HEK293 (cell line): Measurements from ENCODE around the gene ZNF764.
A peak's percentile ranks its signal among the peaks of the same experiment; 100 is the strongest.

Source experiments
- CTCF ChIA-PET: fragments of 350-600 bp; formaldehyde crosslinking; extraction: SDS; loops from one replicate; lab custom pipeline; 2021; ENCODE audit warnings: antibody characterized with exemption; lab: Yijun Ruan, JAX
- POLR2A ChIA-PET: fragments of 300-600 bp; formaldehyde crosslinking; extraction: SDS; loops from one replicate; lab custom pipeline; 2020; ENCODE audit warnings: antibody characterized with exemption, inconsistent platforms; lab: Yijun Ruan, JAX
- H3K27ac ChIP-seq: fragments of 200-500 bp; sonication (Bioruptor generic); 2 replicates; pipeline ENCODE4 v1.5.1; 2014; ENCODE audit warnings: low read depth, low read length, control low read depth, inconsistent platforms; ENCODE audit errors: extremely low read depth
- H3K36me3 ChIP-seq, 2 experiments: fragments of 200-500 bp in 1 of 2; sonication (Bioruptor generic) in 1 of 2; 1 replicate in 1 of 2; 2 replicates in 1 of 2; pipeline ENCODE4 v1.5.1; 2014 to 2017; ENCODE audit warnings: inconsistent platforms in 2 of 2, low read length in 2 of 2; ENCODE audit not compliant: control insufficient read depth in 2 of 2, insufficient read depth in 1 of 2
- H3K4me1 ChIP-seq: fragments of 200-500 bp; sonication (Bioruptor generic); 2 replicates; pipeline ENCODE4 v1.5.1; 2014; ENCODE audit warnings: mild to moderate bottlenecking, low read length, inconsistent platforms; ENCODE audit not compliant: control insufficient read depth, insufficient read depth
- H3K4me3 ChIP-seq: 2 replicates; pipeline ENCODE4 v1.5.1; 2011; ENCODE audit warnings: low read depth, mild to moderate bottlenecking, control low read depth, low read length, moderate library complexity
- H3K9me3 ChIP-seq: fragments of 200-500 bp; sonication (Bioruptor generic); 2 replicates; pipeline ENCODE4 v1.5.1; 2014; ENCODE audit warnings: low read depth, low read length, inconsistent platforms; ENCODE audit not compliant: control insufficient read depth, insufficient read depth
- BCL11A ChIP-seq: fragments of 450-650 bp; formaldehyde crosslinking; IDR thresholded peaks from 2 replicates; pipeline ENCODE4 v1.5.1; 2016; ENCODE audit warnings: low read depth, missing biosample characterization, missing genetic modification characterization
- GLI2 ChIP-seq: fragments of 450-650 bp; formaldehyde crosslinking; IDR thresholded peaks from 2 replicates; pipeline ENCODE4; 2017; ENCODE audit warnings: missing biosample characterization, missing genetic modification characterization, low read depth, borderline replicate concordance
- GLIS2 ChIP-seq: fragments of 450-650 bp; formaldehyde crosslinking; IDR thresholded peaks from 2 replicates; pipeline ENCODE4 v1.5.1; 2016; ENCODE audit warnings: missing biosample characterization, missing genetic modification characterization
- KLF1 ChIP-seq: fragments of 450-650 bp; formaldehyde crosslinking; IDR thresholded peaks from 2 replicates; pipeline ENCODE4 v1.5.1; 2016; ENCODE audit warnings: missing biosample characterization, missing genetic modification characterization
- OSR2 ChIP-seq: fragments of 450-650 bp; formaldehyde crosslinking; IDR thresholded peaks from 2 replicates; pipeline ENCODE4 v1.5.1; 2016; ENCODE audit warnings: missing biosample characterization, missing genetic modification characterization
- OVOL3 ChIP-seq: fragments of 450-650 bp; formaldehyde crosslinking; IDR thresholded peaks from 2 replicates; pipeline ENCODE4 v1.5.1; 2016; ENCODE audit warnings: missing biosample characterization, missing genetic modification characterization
- PRDM1 ChIP-seq: fragments of 450-650 bp; formaldehyde crosslinking; IDR thresholded peaks from 2 replicates; pipeline ENCODE4; 2016; ENCODE audit warnings: missing biosample characterization, missing genetic modification characterization
- SCRT1 ChIP-seq: fragments of 450-650 bp; formaldehyde crosslinking; IDR thresholded peaks from 2 replicates; pipeline ENCODE4 v1.5.1; 2016; ENCODE audit warnings: missing biosample characterization, missing genetic modification characterization, borderline replicate concordance
- ZBTB1 ChIP-seq: fragments of 450-650 bp; formaldehyde crosslinking; IDR thresholded peaks from 2 replicates; pipeline ENCODE4 v1.5.1; 2016; ENCODE audit warnings: missing biosample characterization, missing genetic modification characterization
- ZBTB17 ChIP-seq: fragments of 450-650 bp; formaldehyde crosslinking; IDR thresholded peaks from 2 replicates; pipeline ENCODE4 v1.5.1; 2016; ENCODE audit warnings: missing biosample characterization, missing genetic modification characterization
- ZBTB26 ChIP-seq: fragments of 450-650 bp; formaldehyde crosslinking; optimal IDR thresholded peaks from 2 replicates; pipeline ENCODE3; 2016; ENCODE audit warnings: missing biosample characterization, mild to moderate bottlenecking, missing genetic modification characterization
- ZBTB48 ChIP-seq: fragments of 450-650 bp; formaldehyde crosslinking; IDR thresholded peaks from 2 replicates; pipeline ENCODE4 v1.5.1; 2016; ENCODE audit warnings: missing biosample characterization, missing genetic modification characterization
- ZBTB7A ChIP-seq: fragments of 450-650 bp; formaldehyde crosslinking; IDR thresholded peaks from 2 replicates; pipeline ENCODE4 v1.5.1; 2016; ENCODE audit warnings: low read depth, missing biosample characterization, missing genetic modification characterization
- ZFP69B ChIP-seq: fragments of 450-650 bp; formaldehyde crosslinking; IDR thresholded peaks from 2 replicates; pipeline ENCODE4 v1.5.1; 2016; ENCODE audit warnings: missing biosample characterization, missing genetic modification characterization
- ZNF10 ChIP-seq: fragments of 450-650 bp; formaldehyde crosslinking; IDR thresholded peaks from 2 replicates; pipeline ENCODE4 v1.5.1; 2017; ENCODE audit warnings: missing biosample characterization, missing genetic modification characterization
- ZNF138 ChIP-seq: fragments of 450-650 bp; formaldehyde crosslinking; IDR thresholded peaks from 2 replicates; pipeline ENCODE4 v1.5.1; 2016; ENCODE audit warnings: missing biosample characterization, missing genetic modification characterization, borderline replicate concordance
- ZNF2 ChIP-seq: fragments of 450-650 bp; formaldehyde crosslinking; IDR thresholded peaks from 2 replicates; pipeline ENCODE4 v1.5.1; 2016; ENCODE audit warnings: missing biosample characterization, missing genetic modification characterization
- ZNF223 ChIP-seq: fragments of 450-650 bp; formaldehyde crosslinking; IDR thresholded peaks from 2 replicates; pipeline ENCODE4 v1.5.1; 2016; ENCODE audit warnings: missing biosample characterization, missing genetic modification characterization
- ZNF248 ChIP-seq: fragments of 450-650 bp; formaldehyde crosslinking; IDR thresholded peaks from 2 replicates; pipeline ENCODE4 v1.5.1; 2017; ENCODE audit warnings: missing biosample characterization, missing genetic modification characterization
- ZNF350 ChIP-seq: fragments of 450-650 bp; formaldehyde crosslinking; IDR thresholded peaks from 2 replicates; pipeline ENCODE4 v1.5.0; 2017; ENCODE audit warnings: missing biosample characterization, mild to moderate bottlenecking, missing genetic modification characterization
- ZNF391 ChIP-seq: fragments of 450-650 bp; formaldehyde crosslinking; IDR thresholded peaks from 2 replicates; pipeline ENCODE4 v1.5.1; 2016; ENCODE audit warnings: low read depth, missing biosample characterization, missing genetic modification characterization, borderline replicate concordance
- ZNF510 ChIP-seq: fragments of 450-650 bp; formaldehyde crosslinking; IDR thresholded peaks from 2 replicates; pipeline ENCODE4 v1.5.1; 2018; ENCODE audit warnings: mild to moderate bottlenecking, missing genetic modification characterization, missing biosample characterization; ENCODE audit not compliant: insufficient replicate concordance
- ZNF548 ChIP-seq: fragments of 450-650 bp; formaldehyde crosslinking; IDR thresholded peaks from 2 replicates; pipeline ENCODE4 v1.5.1; 2016; ENCODE audit warnings: missing biosample characterization, missing genetic modification characterization
- ZNF560 ChIP-seq: fragments of 450-650 bp; formaldehyde crosslinking; IDR thresholded peaks from 2 replicates; pipeline ENCODE4 v1.5.1; 2017; ENCODE audit warnings: missing biosample characterization, missing genetic modification characterization, borderline replicate concordance
- ZNF585B ChIP-seq: fragments of 450-650 bp; formaldehyde crosslinking; IDR thresholded peaks from 2 replicates; pipeline ENCODE4 v1.5.1; 2016; ENCODE audit warnings: missing biosample characterization, missing genetic modification characterization
- ZNF596 ChIP-seq: fragments of 450-650 bp; IDR thresholded peaks from 2 replicates; pipeline ENCODE4 v1.5.0; 2018; ENCODE audit warnings: missing biosample characterization, mild to moderate bottlenecking, missing genetic modification characterization, moderate library complexity
- ZNF626 ChIP-seq: fragments of 450-650 bp; sonication (Bioruptor Pico); formaldehyde crosslinking; IDR thresholded peaks from 2 replicates; pipeline ENCODE4 v1.5.1; 2018; ENCODE audit warnings: missing biosample characterization, missing genetic modification characterization, inconsistent platforms
- ZNF654 ChIP-seq: fragments of 450-650 bp; formaldehyde crosslinking; IDR thresholded peaks from 2 replicates; pipeline ENCODE4 v1.5.1; 2016; ENCODE audit warnings: low read depth, missing biosample characterization, missing genetic modification characterization
- ZNF701 ChIP-seq: fragments of 450-650 bp; formaldehyde crosslinking; IDR thresholded peaks from 2 replicates; pipeline ENCODE4 v1.5.1; 2016; ENCODE audit warnings: missing biosample characterization, missing genetic modification characterization
- ZNF777 ChIP-seq: fragments of 450-650 bp; formaldehyde crosslinking; IDR thresholded peaks from 2 replicates; pipeline ENCODE4 v1.5.1; 2017; ENCODE audit warnings: missing biosample characterization, missing genetic modification characterization, borderline replicate concordance
- TF ChIP-seq, protein P1 (sequence below): fragments of 450-650 bp; formaldehyde crosslinking; IDR thresholded peaks from 2 replicates; pipeline ENCODE4 v1.5.1; 2017; ENCODE audit warnings: missing biosample characterization, missing genetic modification characterization
- TF ChIP-seq, protein P2 (sequence below): fragments of 450-650 bp; formaldehyde crosslinking; IDR thresholded peaks from 2 replicates; pipeline ENCODE4 v1.5.1; 2016; ENCODE audit warnings: missing biosample characterization, missing genetic modification characterization
- TF ChIP-seq, protein P3 (sequence below): fragments of 450-650 bp; formaldehyde crosslinking; IDR thresholded peaks from 2 replicates; pipeline ENCODE4 v1.5.1; 2016; ENCODE audit warnings: missing biosample characterization, missing genetic modification characterization

Gene ZNF764

GRCh38 chr16:30557957-30558788 lies at the start of gene ZNF764:
Gene ZNF764 (minus strand): TSS chr16:30558374. CDS start chr16:30558182, 192 bp downstream.
- H3K36me3 ChIP-seq: peaks cover 9 to 33% of the 10 kb centered on the region in 2 experiments; a peak in 2 of 3 replicates
- POLR2A ChIA-PET: interaction anchor here (0.6 to 3.9 kb wide), 23 partner anchors 8 to 224 kb away, joined by 3 to 69 read pairs (median 7); partner anchors contain the start of genes DCTPP1, PRR14, ZNF688 and ZNF689
- CTCF ChIA-PET: interaction anchor here (0.6 to 2.0 kb wide), 12 partner anchors 10 to 135 kb away, joined by 3 to 6 read pairs (median 4); no protein-coding TSS in a partner anchor
- TF ChIP-seq, protein P1, sequence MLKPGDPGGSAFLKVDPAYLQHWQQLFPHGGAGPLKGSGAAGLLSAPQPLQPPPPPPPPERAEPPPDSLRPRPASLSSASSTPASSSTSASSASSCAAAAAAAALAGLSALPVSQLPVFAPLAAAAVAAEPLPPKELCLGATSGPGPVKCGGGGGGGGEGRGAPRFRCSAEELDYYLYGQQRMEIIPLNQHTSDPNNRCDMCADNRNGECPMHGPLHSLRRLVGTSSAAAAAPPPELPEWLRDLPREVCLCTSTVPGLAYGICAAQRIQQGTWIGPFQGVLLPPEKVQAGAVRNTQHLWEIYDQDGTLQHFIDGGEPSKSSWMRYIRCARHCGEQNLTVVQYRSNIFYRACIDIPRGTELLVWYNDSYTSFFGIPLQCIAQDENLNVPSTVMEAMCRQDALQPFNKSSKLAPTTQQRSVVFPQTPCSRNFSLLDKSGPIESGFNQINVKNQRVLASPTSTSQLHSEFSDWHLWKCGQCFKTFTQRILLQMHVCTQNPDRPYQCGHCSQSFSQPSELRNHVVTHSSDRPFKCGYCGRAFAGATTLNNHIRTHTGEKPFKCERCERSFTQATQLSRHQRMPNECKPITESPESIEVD: no peak
- TF ChIP-seq ZFP69B (tag by site-specific recombination): no peak
- TF ChIP-seq ZNF654 (tag by site-specific recombination): no peak
- TF ChIP-seq ZNF248 (tag by site-specific recombination): no peak
- TF ChIP-seq ZNF350 (tag by site-specific recombination): no peak
- no peak for TF ChIP-seq ZNF548 (tag by site-specific recombination)
- peak; percentile 91 for TF ChIP-seq GLIS2 (tag by site-specific recombination)
- TF ChIP-seq BCL11A: peak; percentile 69; the same call in 1 of the 2 replicates
- TF ChIP-seq ZNF560 (tag by site-specific recombination): no peak
- peak; percentile 76 for TF ChIP-seq KLF1 (tag by site-specific recombination)
- TF ChIP-seq GLI2: no peak
- no peak for TF ChIP-seq ZBTB1 (tag by site-specific recombination)
- TF ChIP-seq ZNF585B (tag by site-specific recombination): no peak
- TF ChIP-seq ZNF10 (tag by site-specific recombination): peak; percentile 35; the same call in 1 of the 2 replicates
- TF ChIP-seq ZNF626: no peak
- no peak for TF ChIP-seq OSR2 (tag by site-specific recombination)
- TF ChIP-seq ZBTB26 (tag by site-specific recombination): peak; percentile 93
- TF ChIP-seq ZNF138 (tag by site-specific recombination): no peak
- no peak for TF ChIP-seq ZNF223
- TF ChIP-seq ZNF701 (tag by site-specific recombination): no peak
- no peak for TF ChIP-seq PRDM1 (tag by site-specific recombination)
- TF ChIP-seq ZBTB48 (tag by site-specific recombination): peak; percentile 69; the same call in 1 of the 2 replicates
- TF ChIP-seq ZNF391 (tag by site-specific recombination): peak; percentile 91; the same call in 1 of the 2 replicates
- TF ChIP-seq ZNF2: peak; percentile 75
- peak; percentile 87 for TF ChIP-seq ZBTB7A (tag by site-specific recombination)
- peak; percentile 92 for TF ChIP-seq ZNF510 (tag by site-specific recombination)
- TF ChIP-seq ZNF777 (tag by site-specific recombination): peak; percentile 95
- TF ChIP-seq, protein P2, sequence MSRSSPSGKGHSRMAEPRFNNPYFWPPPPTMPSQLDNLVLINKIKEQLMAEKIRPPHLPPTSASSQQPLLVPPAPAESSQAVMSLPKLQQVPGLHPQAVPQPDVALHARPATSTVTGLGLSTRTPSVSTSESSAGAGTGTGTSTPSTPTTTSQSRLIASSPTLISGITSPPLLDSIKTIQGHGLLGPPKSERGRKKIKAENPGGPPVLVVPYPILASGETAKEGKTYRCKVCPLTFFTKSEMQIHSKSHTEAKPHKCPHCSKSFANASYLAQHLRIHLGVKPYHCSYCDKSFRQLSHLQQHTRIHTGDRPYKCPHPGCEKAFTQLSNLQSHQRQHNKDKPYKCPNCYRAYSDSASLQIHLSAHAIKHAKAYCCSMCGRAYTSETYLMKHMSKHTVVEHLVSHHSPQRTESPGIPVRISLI (tag by site-specific recombination): no peak
- TF ChIP-seq ZBTB17 (tag by site-specific recombination): peak; percentile 95
- no peak for TF ChIP-seq SCRT1
- TF ChIP-seq, protein P3, sequence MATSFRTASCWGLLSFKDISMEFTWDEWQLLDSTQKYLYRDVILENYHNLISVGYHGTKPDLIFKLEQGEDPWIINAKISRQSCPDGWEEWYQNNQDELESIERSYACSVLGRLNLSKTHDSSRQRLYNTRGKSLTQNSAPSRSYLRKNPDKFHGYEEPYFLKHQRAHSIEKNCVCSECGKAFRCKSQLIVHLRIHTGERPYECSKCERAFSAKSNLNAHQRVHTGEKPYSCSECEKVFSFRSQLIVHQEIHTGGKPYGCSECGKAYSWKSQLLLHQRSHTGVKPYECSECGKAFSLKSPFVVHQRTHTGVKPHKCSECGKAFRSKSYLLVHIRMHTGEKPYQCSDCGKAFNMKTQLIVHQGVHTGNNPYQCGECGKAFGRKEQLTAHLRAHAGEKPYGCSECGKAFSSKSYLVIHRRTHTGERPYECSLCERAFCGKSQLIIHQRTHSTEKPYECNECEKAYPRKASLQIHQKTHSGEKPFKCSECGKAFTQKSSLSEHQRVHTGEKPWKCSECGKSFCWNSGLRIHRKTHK (tag by site-specific recombination): no peak
- TF ChIP-seq ZNF596 (tag by site-specific recombination): no peak
- peak; percentile 95 for TF ChIP-seq OVOL3

More at GRCh38 chr16:30557957-30558788, at the start of gene ZNF764:
- Histone ChIP-seq H3K4me3 (peak within 1 kb of the TSS; percentile 88), H3K9me3 (no peaks in the 10 kb centered on the region), H3K4me1 (peaks cover 2% of the 10 kb centered on the region; the same call in 1 of the 2 replicates), H3K27ac (peak within 1 kb of the TSS; percentile 98)
